Measurements from ENCODE around the gene DYRK3.
A peak's percentile ranks its signal among the peaks of the same experiment; 100 is the strongest.

The DYRK3 gene

DNA sequence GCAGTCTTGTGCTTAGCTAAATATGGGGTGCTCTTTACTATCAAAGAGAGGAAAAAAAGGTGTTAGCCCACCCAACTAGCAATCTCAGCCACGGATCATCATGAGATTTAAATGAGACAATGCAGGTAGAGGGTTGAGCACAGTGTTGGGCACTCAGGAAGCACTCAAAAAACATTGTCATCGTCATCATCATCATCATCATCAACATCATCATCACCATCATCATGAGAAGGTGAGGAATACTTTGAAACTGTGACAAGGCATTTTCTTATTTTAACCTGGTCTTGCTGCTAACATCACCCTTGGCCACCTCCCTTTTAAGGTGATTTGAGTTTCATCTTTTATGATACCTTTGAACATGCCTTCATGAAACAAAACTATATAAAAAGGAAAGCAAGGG, 46.0 kb downstream of the DYRK3 start:
- DNase-seq (ENCODE audit: low read depth in 2 of 2, low spot score in 1 of 2): no peak

DNA sequence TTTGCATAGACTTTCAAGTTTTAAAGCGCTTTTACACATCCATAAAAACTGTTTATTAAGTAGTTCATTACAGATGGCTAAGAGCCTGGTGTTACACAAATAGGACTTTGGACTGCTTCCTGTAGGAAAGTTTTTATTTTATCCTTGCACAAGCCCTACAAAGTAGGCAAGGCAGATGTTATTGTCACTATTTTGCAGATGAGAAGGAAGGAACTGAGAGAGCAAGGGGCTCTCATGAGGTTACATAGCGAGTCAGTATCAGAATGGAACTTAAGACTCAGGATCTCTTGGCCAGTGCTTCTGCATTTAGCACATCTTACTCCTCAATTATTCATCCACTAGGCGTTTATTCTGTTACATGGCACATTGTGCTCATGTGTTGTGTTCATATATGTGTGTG, 46.8 kb downstream of the DYRK3 start:
- DNase-seq (ENCODE audit: low read depth in 2 of 2, low spot score in 1 of 2): no peak

DNA sequence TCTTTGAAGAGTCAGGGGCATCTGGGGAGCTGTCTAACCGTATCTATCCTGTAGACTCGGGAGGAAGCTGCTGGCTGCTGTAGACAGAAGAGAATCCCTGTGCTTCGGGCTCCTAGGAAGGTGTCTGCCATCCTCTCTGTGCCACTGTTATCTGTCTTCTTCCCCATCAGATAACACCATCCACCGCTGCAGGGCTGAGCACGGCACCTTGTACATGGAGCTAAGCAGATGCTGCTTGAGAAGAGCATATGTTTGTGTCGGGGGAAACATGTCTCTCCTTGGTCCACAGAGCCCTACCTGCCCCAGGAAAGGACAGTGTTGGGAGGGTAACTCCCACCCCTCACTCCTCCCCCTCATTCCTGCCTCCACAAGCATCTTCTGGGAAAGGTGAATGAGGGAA, 48.0 kb downstream of the DYRK3 start:
- no peak for DNase-seq (ENCODE audit: low read depth in 2 of 2, low spot score in 1 of 2)

DNA sequence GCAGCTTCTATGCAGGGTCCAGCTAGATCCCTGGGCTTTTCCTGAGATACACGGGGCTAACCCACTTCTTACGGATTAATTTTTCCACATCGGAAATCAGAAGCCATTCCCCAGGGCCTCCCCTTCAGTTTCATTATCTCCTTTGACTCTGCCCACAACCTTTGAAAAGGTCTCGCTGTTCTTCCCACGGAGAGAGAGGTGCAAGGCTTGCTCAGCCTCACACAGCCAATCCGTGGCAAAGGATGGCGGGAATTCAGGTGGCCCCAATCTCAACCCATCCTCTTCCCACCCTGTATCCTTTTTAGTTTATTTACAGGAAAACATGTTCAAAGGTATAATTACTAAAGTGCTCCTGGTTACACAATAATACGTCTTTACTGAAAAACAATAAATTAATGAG, 48.7 kb downstream of the DYRK3 start:
- no peak for DNase-seq (ENCODE audit: low read depth in 2 of 2, low spot score in 1 of 2)

DNA sequence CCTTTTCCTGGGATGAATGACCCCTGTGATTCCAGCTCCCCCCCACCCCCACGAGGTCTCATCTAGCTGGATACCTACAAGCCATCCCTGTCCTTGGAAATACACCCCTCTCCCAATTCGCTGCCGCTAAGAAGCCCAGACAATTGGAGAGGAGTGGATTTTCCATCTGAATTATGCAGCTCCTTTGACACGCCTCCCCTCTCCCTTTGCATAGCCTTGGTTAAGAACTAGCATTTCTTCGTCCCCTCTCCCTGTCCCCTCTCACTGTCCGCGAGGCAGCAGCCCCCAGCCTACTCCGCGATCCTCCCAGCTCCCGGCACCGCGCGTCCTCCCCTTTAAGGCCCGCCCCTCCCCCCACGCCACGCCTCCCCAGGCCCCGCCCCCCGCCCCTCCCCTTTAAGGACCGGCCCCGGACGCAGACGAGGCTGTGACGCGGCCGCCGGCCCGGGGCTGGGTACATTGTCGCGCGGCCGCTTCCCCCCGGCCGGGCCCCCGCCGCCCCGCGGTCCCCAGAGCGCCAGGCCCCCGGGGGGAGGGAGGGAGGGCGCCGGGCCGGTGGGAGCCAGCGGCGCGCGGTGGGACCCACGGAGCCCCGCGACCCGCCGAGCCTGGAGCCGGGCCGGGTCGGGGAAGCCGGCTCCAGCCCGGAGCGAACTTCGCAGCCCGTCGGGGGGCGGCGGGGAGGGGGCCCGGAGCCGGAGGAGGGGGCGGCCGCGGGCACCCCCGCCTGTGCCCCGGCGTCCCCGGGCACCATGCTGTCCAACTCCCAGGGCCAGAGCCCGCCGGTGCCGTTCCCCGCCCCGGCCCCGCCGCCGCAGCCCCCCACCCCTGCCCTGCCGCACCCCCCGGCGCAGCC, 49.4 kb downstream of the DYRK3 start, which contains the start of gene MAPKAPK2:
MAPKAPK2 (plus strand) TSS at position 428 of the 856 bp plus-strand sequence; CDS start at position 753, 325 bp downstream.
- peak; percentile 46 to 50 for DNase-seq (ENCODE audit: low read depth in 2 of 2, low spot score in 1 of 2)

DNA sequence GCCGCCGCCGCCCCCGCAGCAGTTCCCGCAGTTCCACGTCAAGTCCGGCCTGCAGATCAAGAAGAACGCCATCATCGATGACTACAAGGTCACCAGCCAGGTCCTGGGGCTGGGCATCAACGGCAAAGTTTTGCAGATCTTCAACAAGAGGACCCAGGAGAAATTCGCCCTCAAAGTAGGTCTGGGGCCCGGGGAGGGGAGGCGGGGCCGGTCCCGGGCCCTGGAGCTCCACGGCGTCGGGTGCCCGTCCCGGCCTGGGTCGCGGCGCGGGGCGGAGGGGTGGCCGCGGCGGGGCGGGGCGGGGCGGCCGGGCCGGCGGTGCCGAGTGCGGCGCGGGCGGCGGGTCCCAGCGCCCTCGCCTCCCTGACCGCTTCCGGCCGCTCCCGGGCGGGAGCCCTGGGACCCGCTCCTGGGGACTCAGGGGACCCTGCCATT, 50.0 kb downstream of the DYRK3 start:
- DNase-seq (ENCODE audit: low read depth in 2 of 2, low spot score in 1 of 2): no peak

DNA sequence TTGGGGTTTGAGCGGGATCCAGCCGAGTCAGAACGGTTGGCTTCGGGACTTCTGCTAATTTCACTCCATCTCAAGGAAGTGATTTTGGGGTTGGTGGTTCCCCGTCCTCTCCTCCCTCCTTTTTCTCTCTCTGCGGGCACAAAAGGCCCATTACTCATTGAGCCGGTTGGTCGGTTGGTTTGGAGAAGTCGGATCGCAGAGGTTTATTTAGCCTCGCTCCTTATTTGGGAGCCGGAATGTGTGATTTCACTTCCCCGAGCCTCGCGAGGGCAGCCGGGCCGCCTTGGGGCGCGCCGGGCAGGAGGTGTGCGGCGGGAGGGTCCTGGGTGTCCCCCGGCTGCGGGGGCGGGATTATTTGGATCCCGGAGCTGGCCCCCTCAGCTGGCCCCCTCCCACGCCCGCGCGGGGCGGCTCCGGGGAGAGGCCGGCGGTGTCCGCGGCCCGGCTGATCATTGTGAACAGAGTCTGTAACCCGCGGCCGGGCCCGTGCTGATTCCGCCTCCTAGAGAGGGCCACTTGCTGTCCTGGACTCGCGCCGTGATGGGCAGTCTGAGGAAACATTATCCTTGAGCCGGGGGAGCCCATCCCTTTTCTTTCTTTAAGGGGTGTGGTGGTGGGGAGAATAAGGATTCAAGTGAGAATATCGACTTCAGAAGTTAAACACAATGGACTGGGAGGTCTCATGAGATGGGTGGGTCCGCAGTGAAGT, 50.6 kb downstream of the DYRK3 start:
- no peak for DNase-seq (ENCODE audit: low read depth in 2 of 2, low spot score in 1 of 2)

DNA sequence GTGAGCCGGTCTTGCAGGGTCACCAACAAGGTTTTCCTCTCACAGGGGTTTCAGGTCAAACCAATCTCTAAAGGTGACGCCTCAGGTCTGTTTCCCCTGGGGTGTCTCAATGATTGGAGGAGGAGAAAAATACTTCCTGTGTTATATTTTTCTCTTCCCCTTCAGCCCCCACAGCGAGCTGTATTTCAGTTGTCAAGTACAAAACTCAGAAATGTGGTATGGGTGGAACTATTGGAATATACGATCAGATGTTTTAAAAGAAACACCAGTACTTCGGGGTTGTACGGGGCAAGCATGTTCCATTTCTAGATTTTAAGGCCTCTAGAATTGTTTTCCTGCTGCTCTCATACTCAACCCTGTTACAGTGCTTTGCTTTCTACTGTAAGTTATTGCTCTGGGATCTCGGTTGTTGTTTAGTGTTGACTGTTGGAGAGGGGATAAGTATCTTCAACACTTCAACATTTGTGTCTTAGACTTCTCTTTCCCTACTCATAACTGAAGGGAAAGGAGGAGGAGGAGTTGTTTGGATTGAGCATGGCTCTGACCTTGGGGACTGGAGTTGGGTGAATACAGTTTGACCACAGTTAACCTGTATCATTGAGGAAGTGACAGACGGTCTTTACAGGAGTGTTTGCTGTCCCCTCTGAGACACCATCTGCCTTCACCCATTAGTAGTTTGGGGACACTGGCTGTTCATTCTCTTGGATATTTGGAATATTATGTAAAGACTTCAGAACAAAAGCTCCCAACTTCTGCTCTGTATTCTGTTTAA, 51.3 kb downstream of the DYRK3 start:
- no peak for DNase-seq (ENCODE audit: low read depth in 2 of 2, low spot score in 1 of 2)

DNA sequence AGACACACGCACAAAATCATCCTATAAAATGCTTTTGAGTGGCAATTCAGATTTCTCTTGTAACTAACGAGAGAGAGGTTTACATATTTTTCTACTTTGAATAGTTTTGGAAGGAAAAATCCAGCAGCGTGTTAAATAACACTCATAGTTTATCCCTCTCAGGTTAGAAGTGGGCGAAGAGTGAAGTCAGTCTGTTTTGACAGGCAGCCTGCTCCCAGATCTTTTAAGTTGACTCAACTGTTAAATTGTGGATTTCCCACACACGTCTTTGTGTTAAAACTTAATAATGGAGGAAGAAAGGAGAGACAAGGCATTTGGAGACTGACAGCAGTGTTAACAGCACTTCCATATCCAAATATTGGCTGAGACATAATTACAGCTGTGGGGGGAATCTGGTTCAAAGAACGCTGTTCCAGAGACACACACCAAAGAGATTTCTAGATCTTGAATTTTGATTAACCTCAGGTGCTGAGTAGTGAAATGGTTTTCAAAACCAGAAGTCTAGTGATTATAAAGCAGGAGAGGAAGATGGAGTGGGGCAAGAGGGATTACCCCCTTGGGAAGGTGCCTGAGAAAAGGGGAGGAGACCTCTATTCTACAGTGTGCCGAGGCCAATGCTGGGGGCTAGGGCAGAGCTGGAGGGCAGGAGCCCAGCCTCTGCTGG, 52.0 kb downstream of the DYRK3 start:
- no peak for DNase-seq (ENCODE audit: low read depth in 2 of 2, low spot score in 1 of 2)

DNA sequence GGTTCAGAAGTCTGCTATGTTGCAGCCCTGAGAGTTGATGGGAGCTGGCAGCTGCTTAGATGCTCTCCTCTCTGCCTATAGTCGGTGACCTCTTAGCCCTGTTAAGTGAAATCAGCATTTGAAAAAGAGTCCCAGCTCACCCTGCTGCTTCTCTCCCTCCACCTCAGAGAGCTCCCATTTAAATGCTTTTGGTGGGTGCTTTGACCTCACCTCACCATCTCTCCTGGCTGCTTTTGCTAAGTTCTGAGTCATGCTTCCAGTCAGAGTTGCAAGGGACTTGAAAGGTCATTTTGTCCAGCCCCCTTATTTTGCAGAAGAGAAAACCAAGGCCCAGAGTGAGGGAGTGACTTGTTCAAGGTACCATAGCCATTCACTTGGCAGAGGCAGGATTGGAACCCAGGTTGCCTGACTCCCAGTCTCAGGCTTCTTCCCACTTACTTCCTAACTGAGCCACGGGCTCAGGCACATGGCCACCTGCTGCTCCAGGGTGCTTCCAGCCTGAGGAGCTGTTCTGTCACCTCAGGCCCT, 52.6 kb downstream of the DYRK3 start:
- no peak for DNase-seq (ENCODE audit: low read depth in 2 of 2, low spot score in 1 of 2)

DNA sequence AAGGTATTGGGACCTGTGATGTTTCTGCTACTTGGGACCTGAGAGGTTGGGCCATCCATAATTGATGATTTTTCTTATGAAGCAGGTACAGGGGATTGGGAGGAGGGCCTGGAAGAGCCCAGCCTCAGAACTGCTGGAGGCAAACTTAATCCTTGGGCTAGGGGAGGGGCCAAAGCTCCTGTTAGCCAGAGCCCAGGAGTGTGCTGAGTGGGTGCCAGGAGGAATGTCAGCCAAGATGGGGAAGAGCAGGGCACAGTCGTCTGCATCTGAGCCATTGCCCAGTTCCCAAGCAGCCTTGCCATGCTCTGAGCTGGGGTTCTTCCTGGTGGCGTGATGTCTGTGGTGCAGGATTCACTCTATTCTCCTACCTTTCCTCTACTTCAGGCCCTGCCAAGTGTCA, 55.2 kb downstream of the DYRK3 start:
- no peak for DNase-seq (ENCODE audit: low read depth in 2 of 2, low spot score in 1 of 2)

DNA sequence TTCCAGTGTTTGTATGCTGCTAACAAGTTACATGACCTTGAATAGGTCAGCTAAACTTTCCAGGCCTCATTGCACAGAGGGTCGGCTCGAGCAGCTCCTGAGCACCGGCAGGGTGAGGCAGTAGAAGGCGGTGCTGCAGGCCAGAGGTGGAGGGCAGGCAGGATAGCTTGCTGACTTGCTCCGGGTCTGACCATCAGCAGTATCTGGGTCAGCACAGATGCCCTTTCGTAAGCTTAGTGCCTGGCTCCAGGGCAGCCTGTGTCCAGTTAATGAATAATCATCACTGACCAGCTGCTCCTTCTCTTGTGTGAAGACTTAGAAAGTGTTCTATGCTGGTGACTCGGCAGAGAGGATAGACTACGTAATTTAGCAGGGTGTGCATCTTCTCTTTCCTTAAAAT, 56.3 kb downstream of the DYRK3 start:
- no peak for DNase-seq (ENCODE audit: low read depth in 2 of 2, low spot score in 1 of 2)

DNA sequence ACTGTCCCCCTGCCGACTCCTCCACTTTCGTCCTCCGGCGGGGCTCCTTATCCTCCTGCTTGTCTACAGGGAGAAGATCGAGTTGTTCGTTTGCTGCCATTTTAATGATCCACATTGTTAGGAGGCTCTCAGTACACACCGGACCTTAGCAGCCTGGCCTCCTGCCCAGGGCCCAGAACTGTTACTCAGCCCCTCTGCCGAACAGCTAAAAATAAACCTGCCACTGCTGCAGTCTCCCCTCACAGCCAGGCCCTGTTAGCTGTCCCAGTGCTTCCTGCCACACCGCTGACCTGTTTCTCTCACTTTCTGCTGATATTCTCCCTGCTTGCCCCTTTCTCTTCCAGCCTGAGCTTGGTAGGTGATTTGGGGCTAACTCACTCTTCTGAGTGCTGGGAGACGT, 57.7 kb downstream of the DYRK3 start:
- no peak for DNase-seq (ENCODE audit: low read depth in 2 of 2, low spot score in 1 of 2)

DNA sequence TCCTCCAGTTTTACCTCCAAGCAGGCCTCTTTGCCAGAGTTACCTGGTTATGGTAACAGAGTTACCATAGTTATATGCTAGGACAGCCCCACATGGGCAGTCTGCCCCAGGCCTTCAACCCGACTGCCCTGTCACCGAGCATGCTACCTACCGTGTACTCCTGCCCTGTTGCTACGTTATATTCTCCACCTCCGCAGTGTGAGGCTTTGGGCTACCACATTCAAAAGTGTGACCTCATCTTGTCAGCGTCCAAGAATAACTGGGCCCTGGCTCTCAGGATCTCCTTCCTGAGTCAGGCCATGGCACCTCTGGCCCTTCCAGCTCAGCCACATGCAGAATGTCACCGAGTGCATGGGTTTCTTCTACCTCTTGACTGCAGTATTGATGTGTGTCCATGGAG, 58.3 kb downstream of the DYRK3 start:
- DNase-seq (ENCODE audit: low read depth in 2 of 2, low spot score in 1 of 2): no peak

DNA sequence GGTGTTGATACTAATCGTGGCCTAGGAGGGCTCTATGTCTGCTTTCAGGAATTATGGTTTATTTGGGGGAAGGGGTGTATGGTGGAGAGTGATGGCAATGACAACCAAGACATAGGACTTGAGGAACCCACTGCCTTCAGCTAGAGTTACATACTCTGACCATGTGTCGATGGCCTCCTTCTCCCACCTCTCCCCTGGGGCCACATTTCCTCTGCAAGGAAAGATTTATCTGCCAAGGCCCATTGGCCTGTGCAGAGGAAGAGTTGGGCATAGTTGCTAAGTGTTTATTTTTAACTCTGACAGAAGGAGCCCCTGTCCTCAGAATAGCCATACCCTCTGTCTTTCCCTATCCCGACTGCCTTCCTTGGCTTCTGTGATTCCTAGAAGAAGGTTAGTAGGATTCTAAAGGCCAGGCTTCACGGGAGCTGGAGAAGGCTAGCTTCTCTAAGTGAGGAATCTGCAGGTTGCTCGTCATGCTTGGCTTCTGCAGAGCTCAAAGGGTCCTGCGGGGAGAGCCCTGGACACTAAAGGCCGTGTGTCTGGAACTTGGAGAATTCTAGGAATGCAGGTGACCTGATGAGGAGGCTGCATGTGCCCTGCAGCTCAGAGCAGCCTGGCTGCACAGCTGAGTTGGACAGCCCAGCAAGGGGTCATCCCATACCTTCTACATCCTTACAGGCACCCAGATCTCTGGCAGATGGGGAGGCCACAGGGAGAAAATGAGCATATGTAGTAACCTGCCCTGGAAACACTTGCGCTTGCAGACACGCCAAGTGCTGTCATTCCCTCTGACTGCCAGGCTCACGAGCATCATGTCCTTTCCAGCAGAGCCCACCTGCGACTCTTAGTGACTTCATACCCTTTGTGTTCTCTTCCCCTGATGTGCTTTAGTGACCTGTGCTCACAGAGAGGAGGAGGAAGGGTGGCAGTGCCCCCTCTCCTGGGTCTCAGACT, 59.1 kb downstream of the DYRK3 start:
- no peak for DNase-seq (ENCODE audit: low read depth in 2 of 2, low spot score in 1 of 2)

DNA sequence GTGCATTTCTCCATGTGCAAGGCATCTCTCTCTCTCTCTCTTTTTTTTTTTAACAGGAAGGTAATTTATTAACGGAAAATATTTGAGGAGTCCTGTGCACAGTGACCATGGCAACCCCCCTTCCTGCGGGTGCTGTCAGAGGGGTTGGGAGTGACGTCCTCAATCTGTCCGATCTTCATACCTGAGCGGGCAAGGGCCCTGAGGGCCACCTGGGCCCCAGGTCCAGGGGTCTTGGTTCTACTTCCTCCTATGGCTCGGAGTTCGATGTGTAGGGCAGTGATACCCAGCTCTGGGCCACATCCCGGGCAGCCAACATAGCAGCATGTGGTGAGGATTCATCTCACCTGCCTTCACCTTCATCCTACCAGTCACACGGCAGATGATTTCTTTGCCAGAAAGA, 60.4 kb downstream of the DYRK3 start:
- DNase-seq (ENCODE audit: low read depth in 2 of 2, low spot score in 1 of 2): no peak

DNA sequence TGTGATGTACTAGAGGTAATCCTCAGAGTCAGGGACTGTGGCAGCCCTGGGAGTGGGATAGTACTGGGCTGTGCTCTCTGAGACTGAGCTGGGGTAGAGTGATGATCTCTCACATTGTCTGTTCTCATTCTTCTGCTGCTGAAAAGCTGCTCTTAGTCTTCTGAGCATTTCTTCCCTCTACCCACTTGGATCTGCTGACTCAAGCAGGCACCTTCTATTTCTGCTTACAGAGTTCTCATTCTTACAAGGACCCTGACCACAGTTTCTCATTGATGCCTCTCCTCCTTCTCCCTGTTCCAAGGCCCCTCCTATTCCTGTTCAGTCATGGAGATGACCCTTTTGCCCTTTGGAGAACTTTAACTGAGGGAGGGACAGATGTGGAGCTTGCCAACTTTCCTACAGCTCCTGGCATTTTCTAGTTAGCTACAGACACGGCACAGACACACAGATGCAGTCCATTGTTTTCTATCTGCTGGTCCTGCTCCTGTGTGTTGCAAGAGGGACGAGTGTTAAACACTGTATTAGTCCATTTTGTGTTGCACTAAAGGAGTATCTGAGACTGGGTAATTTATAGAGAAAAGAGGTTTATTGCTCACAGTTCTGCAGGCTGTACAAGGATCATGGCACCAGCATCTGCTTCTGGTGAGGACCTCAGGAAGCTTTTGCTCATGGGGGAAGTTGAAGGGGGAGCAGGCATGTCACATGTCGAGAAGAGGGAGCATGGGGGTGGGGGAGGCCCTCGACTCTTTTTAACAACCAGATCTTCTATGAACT, 61.7 kb downstream of the DYRK3 start:
- no peak for DNase-seq (ENCODE audit: low read depth in 2 of 2, low spot score in 1 of 2)

DNA sequence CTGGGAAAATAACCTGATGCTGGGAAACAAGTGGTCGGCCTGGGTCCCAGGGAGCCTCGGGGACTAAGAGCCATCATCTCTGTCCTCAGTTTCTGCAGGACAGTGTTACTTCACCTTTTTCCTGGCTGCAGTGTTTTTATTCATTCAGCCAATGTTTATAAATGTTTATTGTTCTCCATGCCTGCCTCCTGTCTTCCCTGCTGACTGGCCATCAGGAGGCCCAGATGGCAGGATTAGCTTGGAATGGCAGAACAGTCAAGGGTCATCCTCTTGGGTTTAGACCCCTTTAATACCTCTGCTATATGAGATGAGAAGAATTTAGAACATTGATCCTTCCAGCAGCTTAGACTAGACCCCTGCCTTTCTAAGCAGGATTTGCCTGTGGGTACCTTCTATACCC, 62.7 kb downstream of the DYRK3 start:
- no peak for DNase-seq (ENCODE audit: low read depth in 2 of 2, low spot score in 1 of 2)
